Measurements from ENCODE around the gene GTPBP8. TPM values are rescaled to one million over a fixed set of nuclear protein-coding genes. Genes with fewer than 3 reads are reported as not detected.

Gene GTPBP8
- total and polyA plus RNA-seq, 2 donors: 13.2 to 28.3 TPM

DNA sequence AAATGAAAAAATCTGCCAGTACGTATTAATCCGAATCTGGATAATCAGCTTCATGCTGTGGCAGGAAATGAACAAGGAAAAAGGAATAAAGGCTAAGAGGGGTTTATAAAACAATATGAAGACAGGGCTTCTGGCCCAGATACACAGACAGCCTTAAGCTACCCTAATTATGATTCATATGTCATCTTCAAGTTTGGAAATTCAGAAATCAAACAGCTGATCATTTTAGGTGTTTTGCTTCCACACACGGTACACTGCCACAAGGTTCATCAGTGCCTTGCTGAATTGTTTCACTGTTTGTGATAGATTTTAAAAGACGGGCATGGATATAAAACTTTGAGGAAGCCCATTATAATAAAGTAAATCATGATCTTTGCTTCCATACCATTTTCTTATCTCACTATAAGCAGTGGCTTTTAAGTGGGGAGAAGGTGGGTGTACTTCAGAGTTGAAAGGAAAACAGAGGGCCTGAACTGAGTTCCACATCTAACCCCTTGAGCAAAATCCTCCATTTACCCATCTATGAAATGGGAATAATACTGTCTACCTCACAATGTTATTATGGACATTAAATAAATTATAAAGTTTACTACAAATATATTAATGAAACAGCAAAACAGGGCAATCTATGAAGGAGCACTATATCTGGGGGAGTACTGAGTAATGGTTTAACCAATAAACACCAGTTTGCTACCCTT is 15.7 kb downstream of the GTPBP8 start:
- Histone ChIP-seq H3K27me3 (ENCODE audit: control insufficient read depth in 2 of 2, insufficient read depth in 1 of 2, low read length in 1 of 2) (no peaks in the 10 kb centered on the region), H3K9me3 (ENCODE audit: control insufficient read depth in 2 of 2, insufficient read depth in 1 of 2, low read length in 1 of 2) (no peaks in the 10 kb centered on the region), H3K27ac (ENCODE audit: low read depth in 1 of 2, low read length in 1 of 2) (peak overlapping the region; percentile 37 to 70), H3K4me3 (ENCODE audit: low read length in 2 of 2) (no peak overlapping the region), H3K36me3 (ENCODE audit: control insufficient read depth in 2 of 2, insufficient read depth in 2 of 2, low read length in 1 of 2) (peaks cover 23 to 74% of the 10 kb centered on the region in 2 donors), H3K4me1 (ENCODE audit: control insufficient read depth in 2 of 2, insufficient read depth in 2 of 2, low read length in 2 of 2) (peaks cover 17 to 21% of the 10 kb centered on the region in 2 donors)
- WGBS: 89% methylated on average over 4 of the region's 4 CpGs
- no peak for DNase-seq (ENCODE audit: low read depth in 6 of 9, low spot score in 9 of 9)

DNA sequence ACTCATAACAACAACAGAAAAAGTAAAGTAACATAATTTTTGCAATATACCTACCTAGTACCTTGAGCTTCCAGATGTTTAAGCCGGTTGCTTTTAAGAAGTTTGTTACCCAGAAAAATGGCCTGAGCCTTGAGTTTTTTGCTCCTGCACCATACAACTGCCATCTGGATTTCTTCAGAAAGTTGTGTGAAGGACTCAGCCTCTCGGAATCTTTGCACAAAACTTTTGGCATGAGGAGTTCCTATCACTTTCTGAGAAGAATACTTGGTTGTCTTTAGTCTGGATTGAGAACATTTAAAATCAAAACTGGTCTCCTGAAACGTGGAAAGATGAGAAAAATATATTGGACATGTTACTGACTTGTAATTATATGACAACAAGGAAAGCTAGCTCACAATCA is 17.3 kb downstream of the GTPBP8 start:
- Histone ChIP-seq H3K9me3 (ENCODE audit: control insufficient read depth in 2 of 2, insufficient read depth in 1 of 2, low read length in 1 of 2) (no peaks in the 10 kb centered on the region), H3K27me3 (ENCODE audit: control insufficient read depth in 2 of 2, insufficient read depth in 1 of 2, low read length in 1 of 2) (no peaks in the 10 kb centered on the region), H3K4me1 (ENCODE audit: control insufficient read depth in 2 of 2, insufficient read depth in 2 of 2, low read length in 2 of 2) (peaks cover 17% of the 10 kb centered on the region in 2 donors), H3K4me3 (ENCODE audit: low read length in 2 of 2) (no peak overlapping the region), H3K27ac (ENCODE audit: low read depth in 1 of 2, low read length in 1 of 2) (no peak overlapping the region), H3K36me3 (ENCODE audit: control insufficient read depth in 2 of 2, insufficient read depth in 2 of 2, low read length in 1 of 2) (peaks cover 11 to 71% of the 10 kb centered on the region in 2 donors)
- WGBS: 96% methylated on average over 3 of the region's 3 CpGs
- no peak for DNase-seq (ENCODE audit: low read depth in 6 of 9, low spot score in 9 of 9)

DNA sequence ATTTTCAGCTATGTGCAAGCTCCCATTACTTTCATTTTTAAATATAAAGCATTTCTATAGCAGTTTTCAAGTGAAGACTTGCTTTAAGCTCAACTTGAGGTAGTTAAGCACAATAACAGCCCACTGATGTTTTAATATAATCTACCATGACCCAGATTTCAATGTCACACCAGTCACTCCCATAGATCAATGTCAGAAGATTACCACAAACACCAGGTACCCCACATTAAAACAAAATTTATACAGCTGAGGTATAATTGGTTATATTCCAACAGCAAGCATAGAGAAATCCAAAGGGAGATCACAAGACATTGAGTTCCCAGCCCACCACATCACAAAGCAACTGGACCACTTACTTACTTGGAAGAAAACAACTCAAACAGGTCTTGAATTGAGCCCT is 22.8 kb downstream of the GTPBP8 start:
- no peak for DNase-seq (ENCODE audit: low read depth in 6 of 9, low spot score in 9 of 9)
- H3K9me3 ChIP-seq (ENCODE audit: control insufficient read depth in 2 of 2, insufficient read depth in 1 of 2, low read length in 1 of 2): no peaks in the 10 kb centered on the region
- peaks cover 0 to 69% of the 10 kb centered on the region in 2 donors for H3K36me3 ChIP-seq (ENCODE audit: control insufficient read depth in 2 of 2, insufficient read depth in 2 of 2, low read length in 1 of 2)
- no peaks in the 10 kb centered on the region for H3K27me3 ChIP-seq (ENCODE audit: control insufficient read depth in 2 of 2, insufficient read depth in 1 of 2, low read length in 1 of 2)
- no peak overlapping the region for H3K27ac ChIP-seq (ENCODE audit: low read depth in 1 of 2, low read length in 1 of 2)
- no peak overlapping the region for H3K4me3 ChIP-seq (ENCODE audit: low read length in 2 of 2)
- peaks cover 3 to 4% of the 10 kb centered on the region in 2 donors for H3K4me1 ChIP-seq (ENCODE audit: control insufficient read depth in 2 of 2, insufficient read depth in 2 of 2, low read length in 2 of 2)

DNA sequence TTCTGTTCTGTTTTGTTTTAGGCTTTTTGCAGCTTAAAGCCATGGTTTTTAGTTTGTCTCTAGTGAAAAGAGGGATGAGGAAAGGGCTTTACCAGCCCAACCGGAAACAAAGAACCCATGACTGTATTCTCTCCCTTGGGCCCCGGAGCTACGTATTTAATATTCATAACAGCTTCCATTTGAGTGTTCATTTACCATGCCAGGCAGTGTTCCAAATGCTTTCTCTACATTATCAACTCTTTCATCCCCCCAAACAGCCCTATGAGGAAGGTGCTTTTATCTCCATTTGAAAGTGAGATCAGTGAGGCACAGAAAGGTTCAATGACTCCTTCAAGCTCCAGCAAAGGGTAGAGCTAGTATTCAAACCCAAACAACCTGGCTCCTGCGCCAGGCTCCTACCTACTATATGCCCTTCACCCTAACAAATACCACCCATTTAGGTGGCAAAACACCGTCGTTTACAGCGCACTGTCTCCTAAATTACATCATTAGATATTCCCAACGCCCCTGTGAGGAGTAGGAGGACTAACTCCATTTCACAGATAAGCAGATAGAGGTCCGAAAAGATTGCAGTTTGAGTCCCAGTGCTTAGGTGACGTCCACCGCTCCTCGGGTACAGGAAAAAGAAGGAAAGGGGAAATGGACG is 27.9 kb downstream of the GTPBP8 start:
- Histone ChIP-seq H3K4me3 (ENCODE audit: low read length in 2 of 2) (peak overlapping the region; percentile 94 to 96), H3K27me3 (ENCODE audit: control insufficient read depth in 2 of 2, insufficient read depth in 1 of 2, low read length in 1 of 2) (no peaks in the 10 kb centered on the region), H3K9me3 (ENCODE audit: control insufficient read depth in 2 of 2, insufficient read depth in 1 of 2, low read length in 1 of 2) (peaks cover 0 to 3% of the 10 kb centered on the region in 2 donors), H3K27ac (ENCODE audit: low read depth in 1 of 2, low read length in 1 of 2) (peak overlapping the region; percentile 93 to 95), H3K4me1 (ENCODE audit: control insufficient read depth in 2 of 2, insufficient read depth in 2 of 2, low read length in 2 of 2) (peaks cover 5 to 16% of the 10 kb centered on the region in 2 donors), H3K36me3 (ENCODE audit: control insufficient read depth in 2 of 2, insufficient read depth in 2 of 2, low read length in 1 of 2) (peaks cover 0 to 32% of the 10 kb centered on the region in 2 donors)
- WGBS: 15% methylated on average over 13 of the region's 13 CpGs
- DNase-seq (ENCODE audit: low read depth in 6 of 9, low spot score in 9 of 9): peak in 4 of 9 donors; percentile 26 to 49 (median 42)

DNA sequence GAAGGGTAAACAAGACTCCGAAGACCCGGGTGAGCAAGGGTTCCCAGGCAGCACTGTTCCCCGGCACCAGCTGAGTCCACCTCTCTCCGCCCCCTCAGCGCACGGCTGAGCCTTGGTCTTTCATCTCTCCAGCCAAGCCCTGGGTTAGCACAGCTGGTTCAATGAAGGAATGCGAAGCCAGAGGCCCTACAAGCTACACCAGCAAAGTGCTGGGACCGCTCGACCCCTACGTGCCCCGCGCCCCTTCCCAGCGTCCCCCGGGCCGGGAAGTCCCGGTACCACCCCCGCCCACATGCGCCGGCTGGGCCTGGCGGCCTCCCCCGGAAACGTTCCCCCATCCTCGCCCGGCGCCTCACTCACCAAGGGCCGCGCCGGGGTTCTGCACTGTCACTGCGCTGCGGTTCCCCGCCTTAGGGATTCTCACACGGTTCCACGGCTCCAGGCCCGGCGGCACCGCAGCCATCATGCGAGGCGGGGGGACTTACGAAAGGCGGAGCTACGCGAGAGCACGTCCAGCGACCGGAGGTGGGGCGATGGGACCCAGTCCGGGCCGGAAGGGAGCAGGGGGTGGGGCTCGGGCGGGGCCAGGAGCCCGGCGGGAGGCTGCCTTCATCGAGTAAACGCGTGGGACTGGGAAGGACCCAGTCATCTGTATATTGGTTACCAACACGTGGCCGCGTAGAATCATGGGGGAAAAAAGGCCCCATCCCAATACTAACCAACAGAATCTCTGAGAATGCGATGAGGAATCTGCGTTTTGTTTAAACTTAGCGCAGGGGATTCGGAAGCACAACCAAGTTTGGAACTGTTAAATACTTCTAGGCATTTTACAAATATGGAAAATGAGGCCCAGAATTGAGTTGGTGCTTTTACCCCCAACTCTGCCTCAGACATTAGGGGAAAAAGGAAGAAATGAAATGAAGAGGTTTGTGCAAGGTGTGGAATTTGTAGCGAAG is 28.7 kb downstream of the GTPBP8 start:
- Histone ChIP-seq H3K27me3 (ENCODE audit: control insufficient read depth in 2 of 2, insufficient read depth in 1 of 2, low read length in 1 of 2) (no peaks in the 10 kb centered on the region), H3K4me1 (ENCODE audit: control insufficient read depth in 2 of 2, insufficient read depth in 2 of 2, low read length in 2 of 2) (peaks cover 5 to 16% of the 10 kb centered on the region in 2 donors), H3K9me3 (ENCODE audit: control insufficient read depth in 2 of 2, insufficient read depth in 1 of 2, low read length in 1 of 2) (peaks cover 0 to 3% of the 10 kb centered on the region in 2 donors), H3K4me3 (ENCODE audit: low read length in 2 of 2) (peak overlapping the region; percentile 94 to 96), H3K27ac (ENCODE audit: low read depth in 1 of 2, low read length in 1 of 2) (peak overlapping the region; percentile 93 to 95), H3K36me3 (ENCODE audit: control insufficient read depth in 2 of 2, insufficient read depth in 2 of 2, low read length in 1 of 2) (peaks cover 0 to 28% of the 10 kb centered on the region in 2 donors)
- DNase-seq (ENCODE audit: low read depth in 6 of 9, low spot score in 9 of 9): peak in 8 of 9 donors; percentile 68 to 88 (median 76)
- 4% methylated on average over 63 of the region's 63 CpGs for WGBS

DNA sequence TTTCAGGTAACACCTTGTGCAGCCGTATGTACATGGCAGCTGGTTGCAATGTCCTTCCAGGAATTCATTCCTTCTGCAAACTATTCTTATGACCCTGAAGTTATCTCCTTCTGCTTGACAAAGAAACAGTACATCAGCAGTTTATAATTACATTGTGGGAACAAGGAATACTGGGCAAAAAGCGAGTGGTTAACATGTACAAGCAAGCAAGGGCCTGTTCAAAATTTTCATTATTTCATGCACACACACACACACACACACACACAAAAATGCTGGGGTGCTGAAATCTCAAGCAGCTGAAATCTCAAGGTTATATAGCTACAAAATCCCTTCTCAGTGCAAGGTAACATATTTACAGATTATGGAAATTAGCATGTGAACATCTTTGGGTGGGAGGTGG is 30.7 kb downstream of the GTPBP8 start:
- WGBS: 97% methylated on average over 2 of the region's 2 CpGs
- no peak for DNase-seq (ENCODE audit: low read depth in 6 of 9, low spot score in 9 of 9)

DNA sequence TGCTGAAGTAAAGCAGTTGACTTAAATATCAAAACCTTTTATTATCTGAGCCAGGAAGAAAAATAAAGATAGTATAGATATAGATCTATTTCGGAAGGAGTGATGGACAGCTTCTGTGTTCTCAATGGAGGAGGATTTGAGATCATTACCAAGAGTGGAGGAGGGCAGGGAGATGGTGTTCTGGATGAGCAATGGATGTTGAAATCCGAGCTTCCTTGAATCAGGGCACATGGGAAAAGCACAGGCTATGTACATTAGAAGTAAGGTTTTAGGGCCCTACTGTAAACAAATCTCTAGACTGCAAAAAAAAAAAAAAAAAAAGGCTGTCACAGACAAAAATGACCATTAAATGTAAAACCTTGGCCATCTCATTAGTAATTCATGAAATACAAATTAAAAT is 43.2 kb downstream of the GTPBP8 start:
- no peak overlapping the region for H3K27ac ChIP-seq (ENCODE audit: low read depth in 1 of 2, low read length in 1 of 2)
- 96% methylated on average over 2 of the region's 2 CpGs for WGBS
- no peaks in the 10 kb centered on the region for H3K27me3 ChIP-seq (ENCODE audit: control insufficient read depth in 2 of 2, insufficient read depth in 1 of 2, low read length in 1 of 2)
- H3K9me3 ChIP-seq (ENCODE audit: control insufficient read depth in 2 of 2, insufficient read depth in 1 of 2, low read length in 1 of 2): no peaks in the 10 kb centered on the region
- H3K4me3 ChIP-seq (ENCODE audit: low read length in 2 of 2): no peak overlapping the region
- H3K4me1 ChIP-seq (ENCODE audit: control insufficient read depth in 2 of 2, insufficient read depth in 2 of 2, low read length in 2 of 2): no peaks in the 10 kb centered on the region
- H3K36me3 ChIP-seq (ENCODE audit: control insufficient read depth in 2 of 2, insufficient read depth in 2 of 2, low read length in 1 of 2): no peaks in the 10 kb centered on the region
- DNase-seq (ENCODE audit: low read depth in 6 of 9, low spot score in 9 of 9): no peak

More for the DNA sequence above, 30.7 kb downstream of the GTPBP8 start:
- H3K27me3 ChIP-seq (ENCODE audit: control insufficient read depth in 2 of 2, insufficient read depth in 1 of 2, low read length in 1 of 2): no peaks in the 10 kb centered on the region
- peaks cover 0 to 10% of the 10 kb centered on the region in 2 donors for H3K36me3 ChIP-seq (ENCODE audit: control insufficient read depth in 2 of 2, insufficient read depth in 2 of 2, low read length in 1 of 2)
- H3K4me1 ChIP-seq (ENCODE audit: control insufficient read depth in 2 of 2, insufficient read depth in 2 of 2, low read length in 2 of 2): peaks cover 5 to 16% of the 10 kb centered on the region in 2 donors
- H3K4me3 ChIP-seq (ENCODE audit: low read length in 2 of 2): no peak overlapping the region
- H3K9me3 ChIP-seq (ENCODE audit: control insufficient read depth in 2 of 2, insufficient read depth in 1 of 2, low read length in 1 of 2): peaks cover 0 to 3% of the 10 kb centered on the region in 2 donors
- H3K27ac ChIP-seq (ENCODE audit: low read depth in 1 of 2, low read length in 1 of 2): no peak overlapping the region

DNA sequence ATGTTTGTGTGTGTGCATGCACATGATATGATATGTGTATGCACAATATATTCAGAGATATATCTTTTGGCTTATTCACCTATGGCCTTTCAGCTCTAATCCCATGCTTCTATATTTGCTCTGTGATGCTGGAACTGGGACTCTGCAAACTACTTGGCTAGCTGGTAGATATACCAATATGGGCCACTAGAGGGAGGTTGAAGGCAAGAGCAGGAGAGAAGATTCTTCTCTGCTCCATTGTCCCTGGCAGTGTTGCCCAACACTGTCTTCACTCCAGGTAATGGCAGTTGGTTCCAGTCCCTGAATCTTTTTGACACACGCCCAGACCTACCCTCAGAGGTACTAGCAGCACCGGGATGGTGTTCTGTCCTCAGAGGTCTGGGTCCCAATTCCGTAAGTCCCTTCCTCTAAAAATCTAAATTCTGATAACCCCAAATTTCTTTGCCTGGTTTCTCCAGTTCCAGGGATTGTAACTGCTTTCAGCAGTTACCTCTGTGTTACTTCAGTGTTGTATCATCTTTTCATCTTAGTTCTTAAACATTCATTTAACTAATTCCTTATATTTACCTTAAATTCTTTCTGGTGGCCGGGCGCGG is 44.7 kb downstream of the GTPBP8 start:
- H3K4me3 ChIP-seq (ENCODE audit: low read length in 2 of 2): no peak overlapping the region
- DNase-seq (ENCODE audit: low read depth in 6 of 9, low spot score in 9 of 9): peak in 6 of 9 donors; percentile 30 to 70 (median 42)
- H3K27me3 ChIP-seq (ENCODE audit: control insufficient read depth in 2 of 2, insufficient read depth in 1 of 2, low read length in 1 of 2): no peaks in the 10 kb centered on the region
- H3K36me3 ChIP-seq (ENCODE audit: control insufficient read depth in 2 of 2, insufficient read depth in 2 of 2, low read length in 1 of 2): no peaks in the 10 kb centered on the region
- H3K27ac ChIP-seq (ENCODE audit: low read depth in 1 of 2, low read length in 1 of 2): no peak overlapping the region
- no peaks in the 10 kb centered on the region for H3K9me3 ChIP-seq (ENCODE audit: control insufficient read depth in 2 of 2, insufficient read depth in 1 of 2, low read length in 1 of 2)
- WGBS: 62% methylated on average over 6 of the region's 6 CpGs
- no peaks in the 10 kb centered on the region for H3K4me1 ChIP-seq (ENCODE audit: control insufficient read depth in 2 of 2, insufficient read depth in 2 of 2, low read length in 2 of 2)

All from thymus (tissue), 11 donors.